HUES6 (cell line): ENCODE data around the gene ATXN7.

ENCODE experiments used
- H3K27ac ChIP-seq: 2 replicates; pipeline ENCODE4 v1.7.0; 2013; ENCODE audit warnings: low read depth, mild to moderate bottlenecking, low read length, inconsistent platforms
- H3K27me3 ChIP-seq: 2 replicates; pipeline ENCODE4 v1.6.1; 2013; ENCODE audit warnings: low read length; ENCODE audit not compliant: control insufficient read depth, insufficient read depth
- H3K36me3 ChIP-seq: 2 replicates; pipeline ENCODE4 v1.6.1; 2013; ENCODE audit warnings: low read length; ENCODE audit not compliant: control insufficient read depth, insufficient read depth
- H3K4me1 ChIP-seq: 2 replicates; pipeline ENCODE4 v1.6.1; 2013; ENCODE audit warnings: low read length; ENCODE audit not compliant: control insufficient read depth, insufficient read depth
- H3K4me3 ChIP-seq: 2 replicates; pipeline ENCODE4 v1.5.1; 2013; ENCODE audit warnings: low read depth, low read length
- H3K9ac ChIP-seq: one replicate; pipeline ENCODE4 v1.6.1; 2013; ENCODE audit warnings: mild to moderate bottlenecking, low read length
- H3K9me3 ChIP-seq: 2 replicates; pipeline ENCODE4 v1.6.1; 2013; ENCODE audit warnings: low read depth, low read length; ENCODE audit not compliant: control insufficient read depth, insufficient read depth

ATXN7 gene

DNA sequence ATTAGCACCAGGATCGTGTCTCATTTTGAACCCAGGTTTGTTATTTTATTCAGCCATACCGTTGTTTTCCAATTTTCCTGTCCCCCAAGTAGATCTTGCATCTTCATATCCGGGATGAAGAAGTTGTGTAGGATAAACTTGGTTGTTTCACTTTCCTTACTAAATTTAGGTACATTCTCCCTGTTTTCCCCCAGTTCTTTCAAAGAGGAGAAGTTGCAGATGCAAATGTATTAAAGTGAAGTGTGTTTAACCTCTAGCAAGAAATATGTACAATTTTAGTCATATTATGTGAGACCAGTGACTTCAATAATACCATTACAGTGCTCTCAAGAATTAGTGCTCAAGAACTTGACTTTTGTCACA lies 1.3 kb downstream of the ATXN7 start:
- Histone ChIP-seq H3K9me3 (no peaks in the 10 kb centered on the region), H3K4me3 (peak overlapping the region; percentile 85), H3K36me3 (no peaks in the 10 kb centered on the region; the same call in 1 of the 2 replicates), H3K27ac (no peak overlapping the region), H3K27me3 (no peaks in the 10 kb centered on the region), H3K4me1 (peaks cover 22% of the 10 kb centered on the region), H3K9ac (peak overlapping the region; percentile 75)

DNA sequence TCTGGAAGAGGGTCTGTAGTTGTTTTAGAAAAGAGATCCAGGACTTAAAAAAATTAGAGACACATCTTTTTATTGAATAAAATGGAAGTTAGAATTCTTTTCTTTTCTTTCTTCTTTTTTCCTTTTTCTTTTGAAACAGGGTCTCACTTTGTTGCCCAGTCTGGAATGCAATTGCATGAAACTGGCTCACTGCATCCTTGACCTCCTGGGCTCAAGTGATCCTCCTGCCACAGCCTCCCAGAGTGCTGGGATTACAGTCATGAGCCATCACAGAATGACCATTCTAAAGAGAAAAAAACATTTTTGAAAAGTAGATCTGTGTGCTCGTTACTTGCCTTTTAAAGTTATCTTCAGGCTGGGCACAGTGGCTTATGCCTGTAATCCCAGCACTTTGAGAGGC lies 3.6 kb downstream of the ATXN7 start:
- no peak overlapping the region for H3K9ac ChIP-seq
- no peaks in the 10 kb centered on the region for H3K9me3 ChIP-seq
- H3K4me1 ChIP-seq: peaks cover 17% of the 10 kb centered on the region
- no peak overlapping the region for H3K4me3 ChIP-seq
- no peak overlapping the region for H3K27ac ChIP-seq
- no peaks in the 10 kb centered on the region for H3K27me3 ChIP-seq
- H3K36me3 ChIP-seq: no peaks in the 10 kb centered on the region; the same call in 1 of the 2 replicates

DNA sequence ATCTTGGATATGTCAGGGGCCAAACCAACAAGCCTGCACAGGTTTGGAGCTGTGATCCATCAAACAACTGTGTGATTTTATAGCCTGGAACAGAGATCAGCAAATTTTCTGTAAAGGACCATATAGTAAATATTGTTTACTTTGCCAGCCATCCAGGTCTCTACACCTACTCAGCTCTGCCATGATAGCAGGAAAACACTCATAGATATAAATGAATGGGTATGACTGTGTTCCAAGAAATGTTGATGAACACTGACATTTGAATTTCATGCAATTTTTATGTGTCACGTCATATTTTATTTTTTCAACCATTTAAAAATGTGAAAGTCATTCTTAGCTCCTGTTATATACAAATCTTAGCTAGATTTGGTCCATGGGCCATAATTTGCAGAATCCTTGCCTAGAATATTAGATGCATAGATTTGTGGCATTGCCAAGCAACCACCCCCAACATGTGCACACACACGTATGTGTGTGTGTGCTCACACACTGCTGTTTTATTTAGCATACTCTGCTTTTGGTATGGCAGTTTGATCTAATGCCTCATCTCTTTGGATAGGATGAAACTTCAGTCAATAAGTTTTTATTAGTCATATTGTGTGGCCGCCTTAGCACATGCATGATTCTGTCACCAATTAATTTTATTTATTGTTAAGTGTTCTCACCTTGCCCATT lies 6.4 kb downstream of the ATXN7 start:
- Histone ChIP-seq H3K9me3 (no peaks in the 10 kb centered on the region), H3K4me3 (no peak overlapping the region), H3K4me1 (peaks cover 6% of the 10 kb centered on the region), H3K36me3 (no peaks in the 10 kb centered on the region; the same call in 1 of the 2 replicates), H3K27ac (no peak overlapping the region), H3K27me3 (no peaks in the 10 kb centered on the region), H3K9ac (no peak overlapping the region)

DNA sequence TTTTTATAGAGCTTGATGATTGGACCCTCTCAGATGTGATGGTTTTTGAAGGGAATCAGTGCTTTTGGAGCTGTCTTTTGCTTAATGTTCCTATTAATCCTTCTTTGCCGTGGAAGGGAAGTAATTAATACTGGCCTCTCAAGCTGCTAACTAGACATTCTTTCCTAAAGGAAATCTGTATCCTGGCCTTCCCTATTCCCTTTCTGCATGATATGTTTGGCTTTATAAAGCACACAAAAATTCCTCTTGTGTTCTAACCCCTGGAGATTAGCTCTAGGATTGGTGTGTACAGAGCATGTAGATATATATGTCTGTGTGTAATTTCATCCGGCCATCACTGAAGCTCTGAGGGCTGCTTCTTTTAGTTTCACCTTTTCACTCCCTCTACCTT lies 6.9 kb downstream of the ATXN7 start:
- H3K4me3 ChIP-seq: no peak overlapping the region
- no peak overlapping the region for H3K9ac ChIP-seq
- H3K4me1 ChIP-seq: peaks cover 6% of the 10 kb centered on the region; the same call in 1 of the 2 replicates
- H3K9me3 ChIP-seq: no peaks in the 10 kb centered on the region
- H3K36me3 ChIP-seq: no peaks in the 10 kb centered on the region; the same call in 1 of the 2 replicates
- H3K27me3 ChIP-seq: no peaks in the 10 kb centered on the region
- no peak overlapping the region for H3K27ac ChIP-seq

DNA sequence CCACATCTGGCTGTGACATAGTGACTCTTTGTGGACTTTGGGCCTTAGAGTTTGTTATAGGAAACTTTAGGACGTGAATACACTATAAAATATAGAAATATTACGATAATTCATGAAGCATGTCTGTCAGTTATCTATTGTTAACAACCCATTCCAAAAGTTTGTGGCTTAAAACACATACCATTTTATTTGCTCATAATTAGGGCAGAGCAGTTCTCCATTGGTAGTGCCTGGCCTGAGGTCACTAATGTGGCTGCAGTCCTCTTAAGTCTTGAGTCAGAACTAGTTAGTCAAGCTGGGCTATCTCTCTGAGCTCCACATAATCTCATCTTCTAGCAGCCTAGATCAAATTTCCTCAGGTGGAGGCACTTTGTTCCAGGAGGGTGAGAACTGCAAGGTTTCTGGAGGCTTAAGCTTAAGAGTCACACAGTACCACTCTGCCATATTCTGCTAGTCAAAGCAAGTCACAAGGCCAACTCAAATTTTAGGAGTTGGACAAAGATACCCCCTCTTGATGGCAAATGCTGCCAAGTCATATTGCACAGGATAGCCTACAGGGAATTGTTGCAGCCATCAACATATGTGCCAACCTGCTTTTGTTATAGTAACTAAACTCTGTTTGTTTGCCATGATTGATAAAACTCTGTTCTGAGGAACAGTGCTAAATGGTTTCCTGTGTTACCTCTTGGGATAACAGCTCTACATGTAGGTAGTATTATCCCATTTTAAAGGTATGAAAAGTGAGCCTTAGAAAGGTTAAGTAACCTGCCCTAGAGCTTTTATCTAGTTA lies 8.7 kb downstream of the ATXN7 start:
- Histone ChIP-seq H3K4me1 (peaks cover 7% of the 10 kb centered on the region; the same call in 1 of the 2 replicates), H3K4me3 (no peak overlapping the region), H3K9ac (no peak overlapping the region), H3K36me3 (no peaks in the 10 kb centered on the region), H3K27me3 (no peaks in the 10 kb centered on the region), H3K9me3 (no peaks in the 10 kb centered on the region), H3K27ac (no peak overlapping the region)

DNA sequence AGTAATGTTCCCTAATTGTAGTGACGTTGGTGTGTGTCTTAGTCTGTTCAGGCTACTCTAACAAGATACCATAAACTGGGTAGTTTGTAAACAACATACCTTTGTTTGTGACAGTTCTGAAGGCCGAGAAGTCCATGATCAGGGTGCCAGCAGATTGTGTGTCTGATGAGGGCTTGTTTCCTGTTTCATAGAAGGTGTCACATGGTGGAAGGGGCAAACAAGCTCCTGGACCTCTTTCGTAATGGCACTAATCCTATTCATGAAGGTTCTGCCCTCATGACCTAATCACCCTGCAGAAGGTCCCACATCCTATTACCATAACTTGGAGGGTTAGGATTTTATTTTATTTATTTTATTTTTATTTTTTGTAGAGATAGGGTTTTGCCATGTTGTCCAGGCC lies 11.1 kb downstream of the ATXN7 start:
- H3K36me3 ChIP-seq: no peaks in the 10 kb centered on the region
- H3K4me3 ChIP-seq: no peak overlapping the region
- no peak overlapping the region for H3K9ac ChIP-seq
- H3K27me3 ChIP-seq: no peaks in the 10 kb centered on the region
- no peak overlapping the region for H3K27ac ChIP-seq
- H3K9me3 ChIP-seq: no peaks in the 10 kb centered on the region
- peaks cover 20% of the 10 kb centered on the region for H3K4me1 ChIP-seq

DNA sequence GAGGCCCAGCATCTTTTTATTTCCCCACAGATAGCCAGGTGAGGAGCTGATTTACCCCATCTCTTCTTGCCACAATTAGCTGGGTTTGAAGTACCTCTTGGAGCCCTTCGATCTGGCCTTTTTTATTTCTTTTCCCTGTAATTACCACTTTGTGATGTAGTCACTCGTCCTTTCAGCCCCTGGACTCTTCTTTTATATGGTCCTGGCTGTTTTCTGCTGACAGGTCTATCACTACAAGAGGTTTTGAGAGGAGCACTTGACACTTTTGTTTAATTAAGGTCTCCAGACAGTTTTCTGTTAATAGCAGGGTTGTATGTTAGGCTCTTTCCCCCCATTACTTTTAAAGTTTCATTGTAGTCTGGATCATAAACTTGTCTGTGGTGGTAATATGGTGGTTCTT lies 11.8 kb downstream of the ATXN7 start:
- H3K36me3 ChIP-seq: no peaks in the 10 kb centered on the region
- no peaks in the 10 kb centered on the region for H3K27me3 ChIP-seq
- no peak overlapping the region for H3K9ac ChIP-seq
- no peak overlapping the region for H3K4me3 ChIP-seq
- H3K27ac ChIP-seq: no peak overlapping the region
- peaks cover 18% of the 10 kb centered on the region for H3K4me1 ChIP-seq
- H3K9me3 ChIP-seq: no peaks in the 10 kb centered on the region

DNA sequence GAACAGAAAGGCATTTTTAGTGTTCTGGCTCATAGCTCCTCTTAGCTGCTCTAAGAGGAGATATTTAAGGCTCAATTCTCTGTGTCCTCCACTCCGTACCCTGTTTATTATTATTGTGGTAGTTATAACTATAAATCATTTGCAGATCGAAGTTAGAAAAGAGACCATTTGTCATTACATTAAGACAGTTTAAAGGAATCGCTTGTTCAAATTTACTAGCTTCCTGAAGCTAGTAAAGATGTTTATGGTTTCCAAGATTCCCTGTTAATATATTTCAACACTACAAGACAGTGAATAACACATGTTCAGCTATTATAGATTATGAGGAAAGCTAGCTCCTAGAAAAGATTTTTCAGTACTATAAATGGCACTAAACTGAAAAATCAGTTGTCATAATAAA lies 12.6 kb downstream of the ATXN7 start:
- Histone ChIP-seq H3K36me3 (no peaks in the 10 kb centered on the region), H3K4me1 (peaks cover 14% of the 10 kb centered on the region), H3K9ac (no peak overlapping the region), H3K4me3 (no peak overlapping the region), H3K27ac (no peak overlapping the region), H3K9me3 (no peaks in the 10 kb centered on the region), H3K27me3 (no peaks in the 10 kb centered on the region)

DNA sequence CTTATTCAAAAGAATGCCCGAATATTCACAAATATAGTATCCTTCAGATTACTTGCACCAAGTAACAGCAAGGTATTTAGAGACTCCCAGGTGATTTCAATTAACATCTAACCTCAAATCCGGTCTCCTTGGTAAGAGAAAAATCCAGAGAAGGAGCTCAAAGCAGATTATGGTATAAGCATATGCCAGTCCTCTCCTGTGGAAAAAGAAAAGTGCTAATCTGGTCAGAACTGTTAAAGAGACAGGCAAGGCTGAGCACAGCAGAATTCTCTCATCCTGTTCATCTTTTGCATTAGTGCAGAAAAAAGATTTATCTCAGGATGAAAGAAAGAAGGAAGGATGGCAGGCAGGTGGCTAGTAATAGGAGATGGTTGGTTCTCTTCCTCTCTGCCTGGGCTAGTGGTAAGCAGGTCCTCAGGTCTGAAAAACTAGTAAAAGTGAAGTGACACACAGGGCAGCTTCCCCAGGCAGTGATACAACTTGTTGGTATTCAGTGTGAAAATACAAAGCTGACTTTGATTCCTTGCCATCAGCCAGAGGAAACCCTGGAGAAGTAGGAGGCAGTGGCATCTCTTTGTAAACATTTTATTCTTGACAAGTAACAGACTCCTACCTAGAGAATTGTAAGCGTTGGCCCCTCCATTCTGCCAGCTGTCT lies 14.2 kb downstream of the ATXN7 start:
- Histone ChIP-seq H3K27me3 (no peaks in the 10 kb centered on the region), H3K36me3 (no peaks in the 10 kb centered on the region), H3K27ac (no peak overlapping the region), H3K9me3 (no peaks in the 10 kb centered on the region), H3K9ac (no peak overlapping the region), H3K4me3 (no peak overlapping the region), H3K4me1 (peaks cover 14% of the 10 kb centered on the region; the same call in 1 of the 2 replicates)

DNA sequence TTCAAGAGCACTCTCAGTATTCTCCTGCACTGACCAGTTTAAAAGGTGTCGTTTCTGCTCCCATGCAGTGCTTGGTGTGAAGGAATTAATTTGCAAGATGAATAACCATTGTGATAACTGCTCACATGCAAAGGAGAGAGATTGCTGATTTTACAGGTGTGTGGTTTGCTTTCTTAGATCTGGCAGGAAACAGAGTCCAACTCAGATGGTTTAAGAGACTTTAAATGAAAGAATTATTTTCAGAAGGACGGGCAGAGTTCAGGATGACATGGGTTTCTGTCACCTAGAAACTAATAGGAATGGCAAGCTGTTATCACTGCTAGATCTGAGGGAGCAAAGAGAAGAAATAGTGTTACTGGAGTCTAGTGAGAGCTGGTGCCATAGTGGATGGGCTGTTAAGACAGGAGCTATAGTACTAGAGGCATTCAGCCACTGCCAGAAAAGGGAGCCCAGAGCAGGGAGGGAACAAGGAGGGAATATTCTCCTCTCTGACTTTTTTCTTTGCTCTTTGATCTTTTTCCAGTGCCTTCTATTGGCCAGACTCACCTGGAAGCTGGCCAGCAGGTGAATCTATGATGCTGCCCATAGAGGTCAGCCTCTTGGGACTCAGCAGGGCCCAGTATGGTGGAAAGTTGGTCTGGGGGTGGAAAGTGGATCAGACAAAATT lies 14.9 kb downstream of the ATXN7 start:
- H3K27me3 ChIP-seq: no peaks in the 10 kb centered on the region
- no peaks in the 10 kb centered on the region for H3K36me3 ChIP-seq
- H3K9ac ChIP-seq: no peak overlapping the region
- H3K27ac ChIP-seq: no peak overlapping the region
- peaks cover 14% of the 10 kb centered on the region; the same call in 1 of the 2 replicates for H3K4me1 ChIP-seq
- H3K9me3 ChIP-seq: no peaks in the 10 kb centered on the region
- no peak overlapping the region for H3K4me3 ChIP-seq
